ENCODE results near the gene STX1A.
A peak's percentile ranks its signal among the peaks of the same experiment; 100 is the strongest.

Gene STX1A

DNA sequence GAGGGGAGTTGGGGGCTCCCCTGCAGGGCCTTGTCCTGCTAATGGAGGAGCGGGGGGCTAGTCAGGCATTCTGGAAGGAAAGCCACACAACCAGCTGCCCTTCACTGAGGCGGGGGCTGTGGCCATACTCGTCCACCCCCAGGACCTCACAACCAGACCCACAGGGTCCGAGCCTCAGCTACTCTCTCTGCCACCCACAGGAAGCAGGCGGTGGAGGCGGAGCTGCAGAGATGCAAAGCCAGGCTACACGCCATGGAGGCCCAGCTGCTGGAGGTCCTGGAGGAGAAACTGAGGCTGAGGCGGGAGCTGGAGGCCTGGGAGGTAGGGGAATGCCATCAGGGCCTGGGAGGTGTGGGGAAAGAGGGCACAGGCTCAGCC, 16.0 kb upstream of the STX1A start:
- no peak for DNase-seq (ENCODE audit: low read depth)
- TF ChIP-seq, protein P1, sequence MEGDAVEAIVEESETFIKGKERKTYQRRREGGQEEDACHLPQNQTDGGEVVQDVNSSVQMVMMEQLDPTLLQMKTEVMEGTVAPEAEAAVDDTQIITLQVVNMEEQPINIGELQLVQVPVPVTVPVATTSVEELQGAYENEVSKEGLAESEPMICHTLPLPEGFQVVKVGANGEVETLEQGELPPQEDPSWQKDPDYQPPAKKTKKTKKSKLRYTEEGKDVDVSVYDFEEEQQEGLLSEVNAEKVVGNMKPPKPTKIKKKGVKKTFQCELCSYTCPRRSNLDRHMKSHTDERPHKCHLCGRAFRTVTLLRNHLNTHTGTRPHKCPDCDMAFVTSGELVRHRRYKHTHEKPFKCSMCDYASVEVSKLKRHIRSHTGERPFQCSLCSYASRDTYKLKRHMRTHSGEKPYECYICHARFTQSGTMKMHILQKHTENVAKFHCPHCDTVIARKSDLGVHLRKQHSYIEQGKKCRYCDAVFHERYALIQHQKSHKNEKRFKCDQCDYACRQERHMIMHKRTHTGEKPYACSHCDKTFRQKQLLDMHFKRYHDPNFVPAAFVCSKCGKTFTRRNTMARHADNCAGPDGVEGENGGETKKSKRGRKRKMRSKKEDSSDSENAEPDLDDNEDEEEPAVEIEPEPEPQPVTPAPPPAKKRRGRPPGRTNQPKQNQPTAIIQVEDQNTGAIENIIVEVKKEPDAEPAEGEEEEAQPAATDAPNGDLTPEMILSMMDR (IDR thresholded peaks at IDR 0.05; ENCODE audit: low read length, missing control alignments), result no peak
- no peak overlapping the region for H3K4me3 ChIP-seq (replicated peaks; ENCODE audit: low read depth, low read length)

- H3K4me3 ChIP-seq (replicated peaks; ENCODE audit: low read depth, low read length), result no peak overlapping the region
- peak; percentile 85 for DNase-seq (ENCODE audit: low read depth)
- TF ChIP-seq, protein P1 (IDR thresholded peaks at IDR 0.05; ENCODE audit: low read length, missing control alignments), result peak; percentile 82
Observed at GRCh38 chr7:73734619-73735527, 15.4 kb upstream of the STX1A start.

GRCh38 chr7:73732397-73732796, 12.9 kb upstream of the STX1A start:
- TF ChIP-seq, protein P1 (IDR thresholded peaks at IDR 0.05; ENCODE audit: low read length, missing control alignments), result no peak
- no peak overlapping the region for H3K4me3 ChIP-seq (replicated peaks; ENCODE audit: low read depth, low read length)
- no peak for DNase-seq (ENCODE audit: low read depth)

DNA sequence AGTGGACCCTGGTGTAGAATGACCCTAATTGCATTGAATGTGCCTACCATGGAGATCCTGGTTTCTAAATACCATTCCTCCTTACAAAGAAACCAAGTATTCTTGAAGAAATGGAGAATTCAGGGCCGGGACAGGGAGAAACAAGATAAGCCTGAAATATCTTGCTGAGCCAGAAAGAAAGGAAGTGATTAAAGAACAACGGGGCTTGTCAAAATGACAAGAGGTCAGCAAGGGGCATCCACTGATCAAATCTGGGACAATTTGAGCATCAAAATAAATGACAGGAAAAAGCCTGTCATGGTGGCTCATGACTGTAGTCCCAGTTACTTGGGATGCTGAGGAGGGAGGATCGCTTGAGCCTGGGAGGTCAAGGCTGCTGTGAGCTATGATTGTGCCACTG, 11.0 kb upstream of the STX1A start:
- TF ChIP-seq, protein P1 (IDR thresholded peaks at IDR 0.05; ENCODE audit: low read length, missing control alignments), result no peak
- no peak overlapping the region for H3K4me3 ChIP-seq (replicated peaks; ENCODE audit: low read depth, low read length)
- no peak for DNase-seq (ENCODE audit: low read depth)

- no peak for DNase-seq (ENCODE audit: low read depth)
- TF ChIP-seq, protein P1 (IDR thresholded peaks at IDR 0.05; ENCODE audit: low read length, missing control alignments), result no peak
Observed at GRCh38 chr7:73728551-73728950, 9.1 kb upstream of the STX1A start.

GRCh38 chr7:73727952-73728351, 8.5 kb upstream of the STX1A start:
- H3K4me3 ChIP-seq (replicated peaks; ENCODE audit: low read depth, low read length), result no peak overlapping the region
- DNase-seq (ENCODE audit: low read depth), result no peak
- TF ChIP-seq, protein P1 (IDR thresholded peaks at IDR 0.05; ENCODE audit: low read length, missing control alignments), result no peak

More at GRCh38 chr7:73728551-73728950, 9.1 kb upstream of the STX1A start:
- no peak overlapping the region for H3K4me3 ChIP-seq (replicated peaks; ENCODE audit: low read depth, low read length)

DNA sequence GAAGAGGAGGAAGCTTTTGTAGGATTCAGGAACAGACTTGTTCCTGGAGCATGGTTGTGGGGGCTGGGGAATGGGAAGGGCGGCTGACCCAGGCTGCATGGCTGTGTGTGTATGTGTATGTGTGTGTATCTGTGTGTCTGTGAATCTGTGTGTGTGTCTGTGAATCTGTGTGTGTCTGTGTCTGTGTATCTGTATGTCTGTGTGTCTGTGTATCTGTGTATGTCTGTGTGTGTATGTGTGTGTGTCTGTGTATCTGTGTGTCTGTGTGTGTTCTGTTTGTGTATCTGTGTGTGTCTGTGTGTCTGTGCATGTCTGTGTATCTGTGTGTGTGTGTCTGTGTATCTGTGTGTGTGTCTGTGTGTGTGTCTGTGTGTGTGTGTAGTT, 6.6 kb upstream of the STX1A start:
- TF ChIP-seq, protein P1 (IDR thresholded peaks at IDR 0.05; ENCODE audit: low read length, missing control alignments), result no peak
- no peak overlapping the region for H3K4me3 ChIP-seq (replicated peaks; ENCODE audit: low read depth, low read length)
- DNase-seq (ENCODE audit: low read depth), result no peak

Data from fibroblast of pulmonary artery (primary cell).